ENCODE data around the gene AJAP1. TPM values are rescaled to one million over a fixed set of nuclear protein-coding genes. Genes with fewer than 3 reads are reported as not detected.

The AJAP1 gene
- total RNA-seq, 6 experiments from 2014 or later: not detected

DNA sequence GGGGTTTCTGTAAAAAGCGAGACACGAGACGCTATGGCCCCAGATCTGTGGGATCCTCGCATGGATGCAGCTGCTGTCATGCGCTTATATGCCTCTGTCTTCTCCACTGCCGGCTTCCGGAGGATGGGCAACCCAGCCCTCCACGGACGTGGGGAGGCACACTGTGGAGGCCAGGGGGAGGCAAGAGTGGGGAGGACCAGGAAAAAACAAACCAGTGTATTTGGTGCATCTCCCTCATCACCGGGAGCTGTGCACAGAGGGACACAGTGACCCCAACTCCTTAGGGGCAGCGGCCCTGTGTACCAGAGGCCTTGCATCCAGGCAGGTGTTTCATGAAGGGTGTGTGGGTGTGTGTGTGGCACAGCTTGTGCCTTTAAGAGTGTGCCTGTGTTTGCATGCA is 95.0 kb downstream of the AJAP1 start:
- H3K27me3 Mint-ChIP-seq (ENCODE audit: insufficient read depth): peaks cover 3% of the 10 kb centered on the region; the same call in 1 of the 2 replicates
- TF ChIP-seq, protein P1, sequence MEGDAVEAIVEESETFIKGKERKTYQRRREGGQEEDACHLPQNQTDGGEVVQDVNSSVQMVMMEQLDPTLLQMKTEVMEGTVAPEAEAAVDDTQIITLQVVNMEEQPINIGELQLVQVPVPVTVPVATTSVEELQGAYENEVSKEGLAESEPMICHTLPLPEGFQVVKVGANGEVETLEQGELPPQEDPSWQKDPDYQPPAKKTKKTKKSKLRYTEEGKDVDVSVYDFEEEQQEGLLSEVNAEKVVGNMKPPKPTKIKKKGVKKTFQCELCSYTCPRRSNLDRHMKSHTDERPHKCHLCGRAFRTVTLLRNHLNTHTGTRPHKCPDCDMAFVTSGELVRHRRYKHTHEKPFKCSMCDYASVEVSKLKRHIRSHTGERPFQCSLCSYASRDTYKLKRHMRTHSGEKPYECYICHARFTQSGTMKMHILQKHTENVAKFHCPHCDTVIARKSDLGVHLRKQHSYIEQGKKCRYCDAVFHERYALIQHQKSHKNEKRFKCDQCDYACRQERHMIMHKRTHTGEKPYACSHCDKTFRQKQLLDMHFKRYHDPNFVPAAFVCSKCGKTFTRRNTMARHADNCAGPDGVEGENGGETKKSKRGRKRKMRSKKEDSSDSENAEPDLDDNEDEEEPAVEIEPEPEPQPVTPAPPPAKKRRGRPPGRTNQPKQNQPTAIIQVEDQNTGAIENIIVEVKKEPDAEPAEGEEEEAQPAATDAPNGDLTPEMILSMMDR (IDR thresholded peaks at IDR 0.05): no peak
- no peak overlapping the region for H3K4me3 Mint-ChIP-seq
- H3K4me1 Mint-ChIP-seq (ENCODE audit: low read depth): no peaks in the 10 kb centered on the region
- peaks cover 20% of the 10 kb centered on the region; the same call in 1 of the 2 replicates for H3K36me3 Mint-ChIP-seq (ENCODE audit: low read depth)
- no peak for DNase-seq
- H3K9me3 Mint-ChIP-seq: peaks cover 83% of the 10 kb centered on the region
- no peak overlapping the region for H3K27ac Mint-ChIP-seq

DNA sequence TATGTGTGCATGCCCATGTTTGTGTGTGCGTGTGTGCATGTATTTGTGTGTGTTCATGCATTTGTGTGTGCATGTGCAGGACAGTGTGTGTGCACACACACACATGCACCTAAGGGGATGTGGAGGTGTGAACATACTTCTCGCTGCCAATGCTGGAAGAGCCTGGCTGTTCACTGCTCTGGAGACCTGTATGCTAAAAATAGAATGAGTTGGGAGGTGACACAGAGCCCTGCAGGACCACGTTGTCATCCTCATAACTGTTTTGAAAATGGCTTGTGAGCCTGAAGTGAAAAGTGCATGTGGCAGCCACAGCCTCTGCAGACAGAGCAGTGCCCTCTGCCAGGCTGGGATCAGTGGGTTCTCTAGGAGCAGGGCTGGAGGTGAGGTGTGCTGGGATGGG is 95.8 kb downstream of the AJAP1 start:
- Mint-ChIP-seq H3K27me3 (ENCODE audit: insufficient read depth) (peaks cover 3% of the 10 kb centered on the region; the same call in 1 of the 2 replicates), H3K4me1 (ENCODE audit: low read depth) (no peaks in the 10 kb centered on the region), H3K36me3 (ENCODE audit: low read depth) (peaks cover 17% of the 10 kb centered on the region; the same call in 1 of the 2 replicates), H3K4me3 (no peak overlapping the region), H3K27ac (no peak overlapping the region), H3K9me3 (peaks cover 77% of the 10 kb centered on the region)
- DNase-seq: no peak
- TF ChIP-seq, protein P1 (IDR thresholded peaks at IDR 0.05): no peak

DNA sequence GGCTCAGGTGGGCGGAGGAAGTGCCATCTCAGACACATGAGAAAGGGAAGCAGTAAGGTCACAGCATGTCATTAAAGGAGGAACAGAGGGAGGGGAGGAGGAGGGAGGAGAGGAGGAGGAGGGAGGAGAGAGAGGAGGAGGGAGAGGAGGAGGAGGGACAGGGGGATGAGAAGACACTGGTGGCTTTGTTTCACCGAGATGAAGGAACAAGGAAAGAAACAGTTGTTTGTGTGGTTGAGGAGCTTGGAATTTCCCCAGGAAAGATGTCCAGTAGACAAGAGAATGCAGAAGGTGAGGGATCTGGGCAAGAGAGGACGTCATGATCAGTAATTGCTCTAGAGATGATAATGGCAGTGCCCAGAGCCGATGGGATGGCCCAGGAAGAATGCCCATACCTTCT is 97.7 kb downstream of the AJAP1 start:
- Mint-ChIP-seq H3K9me3 (peaks cover 74% of the 10 kb centered on the region), H3K27me3 (ENCODE audit: insufficient read depth) (peaks cover 2% of the 10 kb centered on the region; the same call in 1 of the 2 replicates), H3K4me3 (no peak overlapping the region), H3K27ac (no peak overlapping the region), H3K4me1 (ENCODE audit: low read depth) (no peaks in the 10 kb centered on the region), H3K36me3 (ENCODE audit: low read depth) (peaks cover 17% of the 10 kb centered on the region; the same call in 1 of the 2 replicates)
- no peak for DNase-seq
- TF ChIP-seq, protein P1 (IDR thresholded peaks at IDR 0.05): no peak

DNA sequence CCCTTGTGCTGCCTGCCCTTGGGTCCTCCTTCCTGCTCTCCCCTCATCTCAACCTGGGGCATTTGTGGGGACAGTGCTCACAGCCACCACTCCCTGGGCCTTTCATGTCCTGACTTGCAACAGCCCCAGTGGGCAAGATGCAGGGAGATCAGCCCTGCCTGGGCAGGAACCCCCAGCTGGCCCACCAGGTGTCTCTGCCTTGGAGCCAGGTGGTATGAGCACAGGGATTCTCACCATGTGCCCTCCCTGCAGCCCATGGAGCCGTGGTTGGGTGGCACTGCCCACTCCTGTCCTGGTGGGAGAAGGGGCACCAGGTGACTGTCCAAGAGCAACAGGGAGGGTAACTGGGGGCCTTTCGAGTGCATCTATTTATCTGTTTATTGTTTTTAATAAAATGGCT is 100.4 kb downstream of the AJAP1 start:
- H3K4me3 Mint-ChIP-seq: no peak overlapping the region
- H3K27ac Mint-ChIP-seq: no peak overlapping the region
- peaks cover 2% of the 10 kb centered on the region for H3K27me3 Mint-ChIP-seq (ENCODE audit: insufficient read depth)
- no peak for DNase-seq
- no peaks in the 10 kb centered on the region for H3K4me1 Mint-ChIP-seq (ENCODE audit: low read depth)
- TF ChIP-seq, protein P1 (IDR thresholded peaks at IDR 0.05): no peak
- peaks cover 22% of the 10 kb centered on the region for H3K36me3 Mint-ChIP-seq (ENCODE audit: low read depth)
- H3K9me3 Mint-ChIP-seq: peaks cover 75% of the 10 kb centered on the region

DNA sequence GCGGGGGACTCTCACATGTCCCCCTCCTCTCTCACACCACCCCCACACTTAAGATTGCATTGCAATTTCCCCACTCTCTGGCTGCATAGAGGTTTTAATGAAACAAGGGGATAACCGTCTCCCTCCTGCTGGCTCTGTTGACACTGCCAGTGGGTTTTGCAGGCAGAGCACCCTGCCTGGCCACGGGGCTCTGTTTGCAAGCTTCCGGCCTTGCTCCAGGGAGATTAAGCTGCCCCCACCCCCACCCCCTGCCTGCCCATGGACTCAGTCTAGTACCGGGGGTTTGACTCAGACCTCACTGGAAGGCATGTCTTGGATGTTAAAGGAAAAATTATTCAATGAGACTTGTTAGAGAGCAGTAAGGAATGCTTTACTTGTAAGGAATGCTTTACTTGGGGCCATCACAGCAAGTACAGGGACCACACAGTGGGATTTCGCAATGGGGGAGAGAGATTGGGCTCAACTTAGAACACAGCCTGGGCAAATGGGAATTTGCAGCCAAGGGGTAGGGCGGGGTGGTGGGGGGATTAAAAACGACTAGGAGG is 101.0 kb downstream of the AJAP1 start:
- H3K4me1 Mint-ChIP-seq (ENCODE audit: low read depth): no peaks in the 10 kb centered on the region
- H3K9me3 Mint-ChIP-seq: peaks cover 75% of the 10 kb centered on the region
- H3K36me3 Mint-ChIP-seq (ENCODE audit: low read depth): peaks cover 16% of the 10 kb centered on the region
- no peak for DNase-seq
- H3K27ac Mint-ChIP-seq: no peak overlapping the region
- peaks cover 2% of the 10 kb centered on the region for H3K27me3 Mint-ChIP-seq (ENCODE audit: insufficient read depth)
- TF ChIP-seq, protein P1 (IDR thresholded peaks at IDR 0.05): no peak
- no peak overlapping the region for H3K4me3 Mint-ChIP-seq
